GM20431 (cell line): ENCODE measurements around the gene INHBC.

Experiments
- in situ Hi-C: fragments of 300-500 bp; cut with MseI, MboI; formaldehyde crosslinking; loops from one replicate; pipeline ENCODE4 v1.15.0; 2020; ENCODE audit warnings: low sequenced_read_pairs; ENCODE audit not compliant: unreplicated experiment

INHBC gene

GRCh38 chr12:57500213-57500612 lies 65.6 kb downstream of the INHBC start:
- in situ Hi-C loops: no loop called here
